GM18861 (cell line): Measurements from ENCODE around the gene CCDC71L.

Experiments used
- ATAC-seq: cut with Tn5 transposase; IDR thresholded peaks from one replicate; pipeline ENCODE4 v1.9.1; 2021; ENCODE audit not compliant: unreplicated experiment

The CCDC71L gene

GRCh38 chr7:106626376-106627164, 34.4 kb downstream of the CCDC71L start:
- ATAC-seq, result no peak

- no peak for ATAC-seq
Measured at GRCh38 chr7:106625678-106626301, 35.2 kb downstream of the CCDC71L start.

- no peak for ATAC-seq
Measured at GRCh38 chr7:106623853-106624252, 37.1 kb downstream of the CCDC71L start.

GRCh38 chr7:106623315-106623660, 37.7 kb downstream of the CCDC71L start:
- no peak for ATAC-seq

GRCh38 chr7:106622654-106623314, 38.2 kb downstream of the CCDC71L start:
- ATAC-seq, result no peak

GRCh38 chr7:106621393-106622132, 39.4 kb downstream of the CCDC71L start:
- no peak for ATAC-seq

GRCh38 chr7:106620676-106621075, 40.3 kb downstream of the CCDC71L start:
- no peak for ATAC-seq

GRCh38 chr7:106620034-106620433, 40.9 kb downstream of the CCDC71L start:
- ATAC-seq, result no peak

GRCh38 chr7:106619213-106619612, 41.7 kb downstream of the CCDC71L start:
- no peak for ATAC-seq

- ATAC-seq, result no peak
Measured at GRCh38 chr7:106618480-106618879, 42.5 kb downstream of the CCDC71L start.

- no peak for ATAC-seq
Measured at GRCh38 chr7:106617860-106618259, 43.1 kb downstream of the CCDC71L start.

GRCh38 chr7:106616708-106617051, 44.3 kb downstream of the CCDC71L start:
- no peak for ATAC-seq

- no peak for ATAC-seq
Measured at GRCh38 chr7:106615808-106616707, 44.9 kb downstream of the CCDC71L start.

- no peak for ATAC-seq
Measured at GRCh38 chr7:106614751-106615150, 46.2 kb downstream of the CCDC71L start.

GRCh38 chr7:106613848-106614560, 47.0 kb downstream of the CCDC71L start:
- ATAC-seq, result no peak

GRCh38 chr7:106613279-106613678, 47.7 kb downstream of the CCDC71L start:
- ATAC-seq, result no peak

- no peak for ATAC-seq
Measured at GRCh38 chr7:106612432-106612831, 48.5 kb downstream of the CCDC71L start.

- no peak for ATAC-seq
Measured at GRCh38 chr7:106611911-106612310, 49.0 kb downstream of the CCDC71L start.

GRCh38 chr7:106610996-106611886, 49.7 kb downstream of the CCDC71L start:
- ATAC-seq, result no peak
